Stimulated activated naive CD8-positive, alpha-beta T cell treated with anti-CD3 and anti-CD28 coated beads, Interleukin-15, amount 100 ng/mL, for 72 hours (primary cell): Measurements from ENCODE around the gene TEC.
"Not testable (repeated sequence)": the region's sequence is repeated elsewhere in the genome, so short reads cannot be mapped to it uniquely, and the experiment has no call there.

Source experiments
- ATAC-seq: fragments of 150-1000 bp; cut with Tn5 transposase; 2 replicates; pipeline ENCODE4 v1.10.0; 2021; ENCODE audit warnings: mild to moderate bottlenecking, moderate library complexity
- DNase-seq, 2 donors: peaks; one replicate each; pipeline ENCODE4 v3.0.0; 2021 to 2022
- H3K27ac Mint-ChIP-seq, 2 donors: one replicate each; pipeline ENCODE4 v1.8.0; 2022; ENCODE audit warnings: mild to moderate bottlenecking in 2 of 2, mixed read lengths in 2 of 2, moderate library complexity in 2 of 2
- H3K27me3 Mint-ChIP-seq: one replicate; pipeline ENCODE4 v1.8.0; 2022; ENCODE audit warnings: mixed read lengths
- H3K4me1 Mint-ChIP-seq: one replicate; pipeline ENCODE4 v1.8.0; 2022; ENCODE audit warnings: mild to moderate bottlenecking, mixed read lengths
- H3K4me3 Mint-ChIP-seq, 2 donors: one replicate each; pipeline ENCODE4 v1.8.0; 2022; ENCODE audit warnings: mild to moderate bottlenecking in 2 of 2, mixed read lengths in 2 of 2, moderate library complexity in 1 of 2
- H3K9me3 Mint-ChIP-seq, 2 donors: one replicate each; pipeline ENCODE4 v1.8.0; 2022; ENCODE audit warnings: mixed read lengths in 2 of 2

Gene TEC

DNA sequence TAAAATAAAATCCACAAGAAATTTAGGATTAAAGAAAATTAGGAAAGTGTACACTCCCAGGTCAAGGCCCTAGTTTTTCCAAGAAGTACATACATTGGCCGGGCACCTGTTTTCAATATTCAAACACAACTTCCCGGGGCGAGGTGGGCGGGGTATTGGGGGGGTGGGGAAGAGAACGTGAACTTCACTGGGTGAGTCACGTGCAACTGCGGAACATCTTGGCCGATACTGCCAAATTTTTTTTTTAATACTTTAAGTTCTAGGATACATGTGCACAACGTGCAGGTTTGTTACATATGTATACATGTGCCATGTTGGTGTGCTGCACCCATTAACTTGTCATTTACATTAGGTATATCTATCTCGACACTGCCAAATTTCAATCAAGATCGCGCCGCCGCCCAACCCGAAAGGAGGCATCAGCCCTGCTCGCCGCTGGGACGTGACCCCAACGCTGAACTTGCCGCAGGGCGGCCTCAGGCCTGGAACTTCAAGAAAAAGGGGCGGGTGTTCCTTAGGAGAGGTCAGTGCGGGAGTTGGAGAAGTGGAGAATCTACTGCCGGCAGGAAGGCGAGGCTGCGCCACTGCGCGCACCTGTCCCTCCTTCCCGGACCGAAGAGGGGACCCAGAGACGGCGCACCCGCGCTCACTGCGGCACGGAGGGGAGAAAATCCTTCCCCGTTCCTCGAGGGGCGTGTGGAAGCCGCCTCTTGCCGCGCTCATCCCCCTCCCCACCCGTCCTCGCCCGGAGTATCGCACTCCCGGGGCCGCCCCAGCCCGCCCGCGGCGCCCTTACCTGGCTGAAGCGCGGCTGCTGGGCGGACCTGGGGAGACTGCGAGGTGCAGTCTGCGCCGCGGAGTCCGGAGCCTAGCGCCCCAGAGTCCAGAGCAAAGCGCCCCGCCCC is at the start of gene TEC:
TEC (minus strand) TSS at position 883 of the 905 bp plus-strand sequence. CDS start 41,224 bp downstream, outside the sequence.
- Mint-ChIP-seq H3K4me1 (peaks cover 30% of the 10 kb centered on the region), H3K27me3 (no peaks in the 10 kb centered on the region), H3K4me3 (peak within 1 kb of the TSS; percentile 90 to 98), H3K27ac (peak within 1 kb of the TSS; percentile 67 to 96), H3K9me3 (no peaks in the 10 kb centered on the region)
- DNase-seq: peak in 1 of 2 donors; percentile 42
- peak; percentile 55 for ATAC-seq

DNA sequence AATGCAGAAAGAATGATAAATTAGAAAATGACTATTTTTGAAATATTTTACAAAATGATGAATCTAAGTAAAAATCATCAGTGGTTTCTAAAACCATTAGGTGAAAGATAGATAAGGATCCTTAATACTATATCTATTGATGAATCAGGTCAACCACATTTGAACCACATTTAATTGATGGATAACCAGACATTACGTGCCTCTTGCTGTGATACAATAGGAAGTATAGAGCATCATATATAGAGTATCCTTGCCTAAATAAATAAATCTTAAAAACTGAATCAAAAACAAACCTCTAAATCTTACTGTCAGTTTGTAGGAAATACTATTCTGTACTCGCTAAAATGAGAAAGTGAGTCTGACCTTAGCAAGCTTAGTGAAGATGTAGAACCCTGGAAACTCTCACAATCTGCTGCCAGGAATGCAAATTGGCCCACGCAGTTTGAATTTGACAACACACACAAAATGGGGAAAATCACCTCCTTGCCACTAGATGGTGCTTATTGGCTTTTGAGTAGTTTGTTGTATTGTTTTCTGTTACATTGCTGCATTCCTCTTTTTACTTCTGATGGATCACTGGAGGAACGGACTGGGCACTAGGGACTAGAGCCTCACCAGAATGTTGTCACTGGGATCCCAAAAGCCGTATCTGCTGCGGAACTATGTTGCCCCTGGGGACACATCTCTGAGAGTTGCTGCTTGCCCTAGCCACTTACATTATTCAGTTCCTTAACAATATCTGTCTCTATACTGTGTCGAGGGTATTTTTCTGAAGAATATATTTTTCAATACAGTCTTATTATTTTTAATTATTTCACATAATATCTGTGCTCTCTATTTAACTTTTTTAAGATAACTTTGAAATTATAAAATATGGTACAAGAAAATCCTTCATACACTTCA is 46.3 kb upstream of the TEC start:
- Mint-ChIP-seq H3K4me1 (peaks cover 7% of the 10 kb centered on the region), H3K4me3 (no peak overlapping the region), H3K27me3 (no peaks in the 10 kb centered on the region), H3K9me3 (no peaks in the 10 kb centered on the region), H3K27ac (no peak overlapping the region)
- DNase-seq: peak in 1 of 2 donors; percentile 5
- ATAC-seq: peak; percentile 53

DNA sequence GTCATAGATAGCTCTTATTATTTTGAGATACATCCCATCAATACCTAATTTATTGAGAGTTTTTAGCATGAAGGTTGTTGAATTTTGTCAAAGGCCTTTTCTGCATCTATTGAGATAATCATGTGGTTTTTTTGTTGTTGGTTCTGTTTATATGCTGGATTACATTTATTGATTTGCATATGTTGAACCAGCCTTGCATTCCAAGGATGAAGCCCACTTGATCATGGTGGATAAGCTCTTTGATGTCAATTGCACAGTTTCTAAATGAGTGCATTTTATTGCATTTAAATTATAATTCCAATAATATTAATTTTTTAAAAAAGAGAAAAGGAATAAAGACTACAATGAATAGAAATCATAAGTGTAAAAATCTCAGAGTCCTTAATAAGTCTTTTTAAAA is 45.1 kb upstream of the TEC start:
- ATAC-seq, H3K27ac Mint-ChIP-seq, H3K4me1 Mint-ChIP-seq, H3K9me3 Mint-ChIP-seq, H3K4me3 Mint-ChIP-seq, DNase-seq, H3K27me3 Mint-ChIP-seq: not testable (repeated sequence)

DNA sequence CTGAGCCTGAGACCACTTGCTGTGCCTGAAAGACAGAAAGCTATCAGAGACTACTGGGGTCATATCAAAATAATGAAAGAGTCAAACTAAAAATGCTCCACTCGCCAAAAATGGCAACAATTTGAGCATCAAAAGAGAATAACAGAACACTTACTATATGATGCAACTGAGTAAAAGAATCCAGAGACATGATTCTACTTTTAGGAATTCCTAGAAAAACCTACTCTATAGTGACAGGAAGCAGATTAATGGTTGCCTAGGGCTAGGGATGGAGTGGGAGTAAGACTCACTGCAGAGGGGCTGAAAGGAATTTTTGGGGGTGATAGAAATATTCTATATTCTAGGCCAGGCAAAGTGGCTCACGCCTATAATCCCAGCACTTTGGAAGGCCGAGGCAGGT is 42.3 kb upstream of the TEC start:
- Mint-ChIP-seq H3K27ac (no peak overlapping the region), H3K9me3 (no peaks in the 10 kb centered on the region), H3K4me3 (no peak overlapping the region), H3K4me1 (peaks cover 7% of the 10 kb centered on the region), H3K27me3 (no peaks in the 10 kb centered on the region)
- ATAC-seq (no peak), DNase-seq (no peak)

DNA sequence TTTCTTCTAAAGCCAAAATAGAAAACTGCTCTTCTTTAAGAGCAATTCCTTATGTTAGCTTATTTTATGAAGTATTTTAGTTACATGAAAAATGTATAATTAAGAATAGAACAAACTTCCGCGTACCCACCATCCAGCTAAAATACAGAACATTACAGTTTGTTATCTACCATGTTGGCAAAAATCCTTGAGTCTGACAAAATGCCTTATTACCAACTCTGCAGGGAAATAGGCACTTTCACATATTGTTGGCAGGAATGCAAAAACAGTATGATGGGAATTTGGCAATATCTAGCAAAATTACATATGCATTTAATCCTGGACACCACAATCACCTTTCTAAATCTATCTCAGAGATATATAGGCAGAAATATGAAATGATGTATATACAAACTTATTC is 39.3 kb upstream of the TEC start:
- ATAC-seq (no peak), DNase-seq (no peak)
- H3K4me3 Mint-ChIP-seq: no peak overlapping the region
- no peaks in the 10 kb centered on the region for H3K9me3 Mint-ChIP-seq
- H3K27ac Mint-ChIP-seq: no peak overlapping the region
- no peaks in the 10 kb centered on the region for H3K4me1 Mint-ChIP-seq
- H3K27me3 Mint-ChIP-seq: no peaks in the 10 kb centered on the region

DNA sequence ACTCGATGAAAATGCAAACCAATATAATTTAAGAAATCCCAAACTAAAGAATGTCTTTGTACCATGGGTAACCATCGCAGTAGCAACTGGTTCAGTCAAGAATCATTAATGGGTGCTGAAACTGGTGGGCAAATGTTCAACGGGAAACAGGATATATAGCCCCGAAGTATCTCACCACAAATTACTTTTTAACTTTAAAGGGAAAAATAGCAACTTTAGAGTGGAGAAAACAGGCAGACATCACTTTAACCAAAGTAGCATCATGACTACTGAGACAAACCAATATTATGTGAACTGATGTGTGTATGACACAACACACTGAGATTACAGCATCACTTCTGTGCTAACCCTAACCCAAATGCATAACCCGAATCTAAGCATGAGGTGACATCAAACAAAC is 37.9 kb upstream of the TEC start:
- H3K9me3 Mint-ChIP-seq: no peaks in the 10 kb centered on the region
- peaks cover 6% of the 10 kb centered on the region for H3K27me3 Mint-ChIP-seq
- no peak overlapping the region for H3K4me3 Mint-ChIP-seq
- no peak overlapping the region for H3K27ac Mint-ChIP-seq
- ATAC-seq (no peak), DNase-seq (no peak)
- no peaks in the 10 kb centered on the region for H3K4me1 Mint-ChIP-seq

DNA sequence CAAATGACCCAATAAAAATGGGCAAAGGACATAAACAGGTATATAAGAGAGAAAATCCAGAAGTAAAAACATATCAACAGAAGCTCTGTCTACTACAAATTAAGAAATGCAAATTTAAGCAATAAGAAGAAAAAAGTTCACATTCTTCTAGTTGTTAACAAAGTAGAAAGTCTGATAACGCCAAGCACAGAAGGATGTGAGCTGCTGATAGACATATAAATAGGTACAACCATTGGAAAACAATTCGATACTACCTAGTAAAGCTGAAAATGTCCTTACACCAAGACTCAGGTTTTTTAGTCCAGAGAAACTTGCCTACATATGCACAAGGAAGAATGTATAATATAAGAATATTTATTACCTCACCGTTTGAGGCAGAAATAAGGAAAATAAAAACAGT is 35.9 kb upstream of the TEC start:
- Mint-ChIP-seq H3K27me3 (peaks cover 17% of the 10 kb centered on the region), H3K4me3 (no peak overlapping the region), H3K9me3 (no peaks in the 10 kb centered on the region), H3K4me1 (no peaks in the 10 kb centered on the region), H3K27ac (no peak overlapping the region)
- ATAC-seq (no peak), DNase-seq (no peak)

DNA sequence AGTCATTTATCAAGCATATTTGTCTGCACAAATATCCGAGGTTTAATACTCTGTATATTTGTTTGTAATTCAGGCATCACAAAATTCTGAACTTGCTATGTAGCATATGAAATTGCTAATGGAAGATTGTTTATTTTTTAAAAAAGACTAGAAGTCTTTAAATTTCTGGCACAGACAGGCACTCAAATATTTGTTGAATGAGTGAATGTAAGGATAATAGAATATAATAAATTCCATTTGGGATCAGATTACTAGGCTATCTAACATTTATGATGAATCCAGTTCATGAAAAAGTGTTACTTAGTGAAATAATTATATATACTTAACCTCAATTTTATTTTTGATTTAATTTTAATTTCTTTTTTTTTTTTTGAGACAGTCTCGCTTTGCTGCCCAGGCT is 30.4 kb upstream of the TEC start:
- Mint-ChIP-seq H3K9me3 (no peaks in the 10 kb centered on the region), H3K27ac (no peak overlapping the region), H3K27me3 (peaks cover 24% of the 10 kb centered on the region), H3K4me1 (no peaks in the 10 kb centered on the region), H3K4me3 (no peak overlapping the region)
- ATAC-seq: no peak
- DNase-seq: no peak

DNA sequence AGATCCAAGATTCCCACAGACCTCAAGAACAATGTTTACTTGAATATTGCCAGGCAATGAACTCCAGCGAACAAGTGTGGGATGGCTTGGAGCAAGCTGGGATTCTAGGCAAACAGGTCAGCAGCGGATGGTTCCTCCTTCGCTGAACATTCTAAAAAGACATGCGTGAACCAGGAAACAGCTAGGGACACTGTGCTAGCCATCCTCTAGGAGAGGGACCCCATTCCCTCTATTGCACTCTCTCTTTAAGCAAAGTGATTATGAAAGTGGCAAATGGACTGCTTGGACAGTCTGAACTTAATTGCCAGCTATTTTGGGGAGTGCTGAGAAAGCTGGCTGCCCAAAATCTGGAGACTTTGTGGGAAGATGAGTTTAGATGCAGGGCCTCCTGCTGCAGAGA is 29.9 kb upstream of the TEC start:
- H3K4me3 Mint-ChIP-seq: no peak overlapping the region
- ATAC-seq: no peak

DNA sequence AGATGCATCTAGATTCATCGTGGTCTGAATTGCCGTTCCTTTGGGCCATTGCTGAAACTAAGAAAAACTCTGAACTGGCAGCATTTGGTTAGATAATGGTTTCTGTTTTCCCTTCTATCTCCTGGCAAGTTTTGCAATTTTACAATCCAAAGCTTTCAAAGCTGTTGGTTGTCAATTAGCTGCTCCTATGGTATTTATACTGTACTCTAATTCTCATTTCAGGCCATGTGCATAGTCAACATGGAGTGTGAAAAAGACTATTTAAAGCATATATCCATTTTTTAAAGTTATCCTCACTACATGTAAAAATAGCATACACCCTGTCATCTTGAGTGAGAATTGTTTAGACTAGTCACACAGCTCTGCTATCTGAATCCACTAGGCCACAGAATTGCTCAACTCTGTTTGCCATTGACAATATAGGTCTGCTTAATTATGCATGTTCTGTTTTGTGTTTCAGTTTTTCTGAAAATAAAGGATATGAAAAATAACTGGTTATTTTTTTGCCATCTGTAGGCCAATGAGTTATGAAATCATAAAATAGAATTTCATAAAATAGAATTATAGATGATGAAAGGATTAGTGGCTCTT is 27.7 kb upstream of the TEC start:
- no peak for DNase-seq

More for the DNA sequence above, 29.9 kb upstream of the TEC start:
- Mint-ChIP-seq H3K27ac (no peak overlapping the region), H3K4me1 (no peaks in the 10 kb centered on the region), H3K27me3 (peaks cover 24% of the 10 kb centered on the region), H3K9me3 (no peaks in the 10 kb centered on the region)
- DNase-seq: no peak

DNA sequence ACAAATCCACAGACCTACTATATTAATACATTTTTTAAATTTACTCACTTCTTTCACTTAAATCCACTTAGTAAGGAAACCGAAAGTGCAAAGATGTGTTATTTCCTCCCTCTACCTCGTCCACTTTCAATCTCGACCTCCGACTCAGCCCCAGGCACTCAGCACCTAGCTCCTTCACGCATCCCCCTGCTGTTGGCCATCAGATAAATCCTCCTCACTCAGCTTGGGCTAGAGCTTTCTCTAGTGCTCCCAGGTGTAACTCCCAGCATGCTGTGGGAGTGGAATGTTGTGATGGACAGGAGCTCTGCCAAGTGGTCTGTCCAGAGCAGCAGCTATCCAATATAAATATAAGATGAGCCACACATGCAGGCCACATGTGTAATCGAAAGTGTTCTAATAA is 26.7 kb upstream of the TEC start:
- H3K9me3 Mint-ChIP-seq: no peaks in the 10 kb centered on the region
- ATAC-seq (peak; percentile 69), DNase-seq (no peak)
- no peaks in the 10 kb centered on the region for H3K4me1 Mint-ChIP-seq
- no peak overlapping the region for H3K4me3 Mint-ChIP-seq
- H3K27me3 Mint-ChIP-seq: peaks cover 7% of the 10 kb centered on the region
- peak overlapping the region in 1 of 2 donors; percentile 47 for H3K27ac Mint-ChIP-seq

More for the DNA sequence above, 27.7 kb upstream of the TEC start:
- Mint-ChIP-seq H3K27ac (no peak overlapping the region), H3K27me3 (peaks cover 16% of the 10 kb centered on the region), H3K4me1 (no peaks in the 10 kb centered on the region), H3K4me3 (no peak overlapping the region), H3K9me3 (no peaks in the 10 kb centered on the region)
- ATAC-seq: no peak

DNA sequence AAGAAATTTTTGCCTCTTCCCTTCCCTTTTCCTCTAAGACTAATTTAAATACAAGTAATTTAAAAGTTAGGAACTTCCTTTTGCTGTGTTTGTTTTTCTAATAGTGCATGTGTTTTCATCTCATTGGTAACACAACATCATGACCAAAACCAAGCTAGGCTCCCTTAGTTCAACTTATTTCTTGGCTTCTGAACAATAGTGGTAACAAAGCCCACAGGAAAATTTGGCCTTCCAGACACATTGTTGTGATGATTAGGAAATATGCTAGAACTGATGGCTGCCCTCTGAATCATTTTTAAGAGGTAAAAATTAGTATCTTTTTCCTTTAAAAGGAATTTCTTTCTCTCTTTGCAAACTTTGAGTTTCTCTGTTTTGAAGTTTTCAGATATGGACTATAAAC is 25.5 kb upstream of the TEC start:
- Mint-ChIP-seq H3K4me3 (no peak overlapping the region), H3K27me3 (peaks cover 7% of the 10 kb centered on the region), H3K9me3 (no peaks in the 10 kb centered on the region), H3K27ac (no peak overlapping the region), H3K4me1 (no peaks in the 10 kb centered on the region)
- ATAC-seq: no peak
- DNase-seq: no peak

DNA sequence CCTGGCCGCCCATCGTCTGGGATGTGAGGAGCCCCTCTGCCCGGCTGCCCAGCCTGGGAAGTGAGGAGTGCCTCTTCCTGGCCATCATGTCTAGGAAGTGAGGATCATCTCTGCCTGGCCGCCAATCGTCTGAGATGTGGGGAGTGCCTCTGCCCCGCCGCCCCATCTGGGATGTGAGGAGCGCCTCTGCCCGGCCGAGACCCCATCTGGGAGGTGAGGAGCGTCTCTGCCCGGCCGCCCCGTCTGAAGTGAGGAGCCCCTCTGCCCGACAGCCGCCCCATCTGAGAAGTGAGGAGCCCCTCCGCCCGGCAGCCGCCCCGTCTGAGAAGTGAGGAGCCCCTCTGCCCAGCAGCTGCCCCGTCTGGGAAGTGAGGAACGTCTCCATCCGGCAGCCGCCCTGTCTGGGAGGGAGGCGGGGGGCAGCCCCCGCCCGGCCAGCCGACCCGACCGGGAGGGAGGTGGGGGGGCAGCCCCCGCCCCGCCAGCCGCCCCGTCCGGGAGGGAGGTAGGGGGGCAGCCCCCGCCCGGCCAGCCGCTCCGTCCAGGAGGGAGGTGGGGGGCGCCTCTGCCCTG is 22.7 kb upstream of the TEC start:
- not testable (repeated sequence) for H3K27ac Mint-ChIP-seq, ATAC-seq, H3K9me3 Mint-ChIP-seq, H3K4me3 Mint-ChIP-seq, DNase-seq, H3K4me1 Mint-ChIP-seq, H3K27me3 Mint-ChIP-seq

DNA sequence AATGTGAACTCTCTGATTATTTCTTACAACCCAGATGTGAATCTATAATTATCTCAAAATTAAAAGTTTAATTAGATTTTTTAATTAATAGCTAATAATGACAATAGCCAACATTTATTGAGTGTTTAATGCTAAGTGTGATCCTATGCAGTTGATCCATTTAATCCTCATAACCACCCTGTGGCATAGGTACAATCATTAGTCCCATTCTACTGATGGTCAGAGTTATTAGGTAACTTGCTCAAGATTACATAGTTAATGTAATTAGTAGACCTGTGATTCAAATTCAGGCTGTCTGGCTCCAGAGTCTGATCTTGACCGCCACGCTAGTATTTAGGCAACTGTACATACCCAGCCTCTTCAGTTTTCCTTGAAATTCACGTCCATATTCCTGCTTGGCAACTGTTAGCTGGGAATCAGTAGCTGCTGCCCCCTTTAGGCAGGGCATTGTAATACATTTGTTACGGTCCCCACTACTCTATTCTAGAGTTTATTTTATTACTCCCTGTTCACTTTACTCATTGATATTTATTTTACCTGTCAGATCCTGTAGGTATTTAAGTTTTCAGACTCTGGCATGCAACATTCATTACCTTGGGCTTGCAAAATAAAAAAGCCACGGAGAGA is 20.6 kb upstream of the TEC start:
- DNase-seq (no peak), ATAC-seq (no peak)
- Mint-ChIP-seq H3K27me3 (no peaks in the 10 kb centered on the region), H3K9me3 (peaks cover 0 to 2% of the 10 kb centered on the region in 2 donors), H3K4me3 (no peak overlapping the region), H3K27ac (no peak overlapping the region), H3K4me1 (no peaks in the 10 kb centered on the region)

DNA sequence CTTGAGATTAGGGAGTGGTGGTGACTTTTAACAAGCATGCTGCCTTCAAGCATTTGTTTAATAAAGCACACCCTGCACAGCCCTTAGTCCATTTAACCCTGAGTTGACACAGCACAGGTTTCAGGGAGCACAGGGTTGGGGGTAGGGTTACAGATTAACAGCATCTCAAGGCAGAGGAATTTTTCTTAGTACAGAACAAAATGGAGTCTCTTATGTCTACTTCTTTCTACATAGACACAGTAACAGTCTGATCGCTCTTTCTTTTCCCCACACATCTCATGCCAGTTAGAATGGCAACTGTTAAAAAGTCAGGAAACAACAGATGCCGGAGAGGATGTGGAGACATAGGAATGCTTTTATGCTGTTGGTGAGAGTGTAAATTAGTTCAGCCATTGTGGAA is 16.4 kb upstream of the TEC start:
- not testable (repeated sequence) for H3K4me3 Mint-ChIP-seq, ATAC-seq, H3K27ac Mint-ChIP-seq, H3K4me1 Mint-ChIP-seq, DNase-seq
- Mint-ChIP-seq H3K9me3 (peaks cover 20 to 42% of the 10 kb centered on the region in 2 donors), H3K27me3 (peaks cover 24% of the 10 kb centered on the region)
